ENCODE results near the gene FANCL. TPM values are rescaled to one million over a fixed set of nuclear protein-coding genes. Genes with fewer than 3 reads are reported as not detected.
"Not testable (repeated sequence)": the region's sequence is repeated elsewhere in the genome, so short reads cannot be mapped to it uniquely, and the experiment has no call there.

The FANCL gene
- total RNA-seq, 3 donors from 2014 or later, result 10.9 to 48.4 (median 38.0) TPM

DNA sequence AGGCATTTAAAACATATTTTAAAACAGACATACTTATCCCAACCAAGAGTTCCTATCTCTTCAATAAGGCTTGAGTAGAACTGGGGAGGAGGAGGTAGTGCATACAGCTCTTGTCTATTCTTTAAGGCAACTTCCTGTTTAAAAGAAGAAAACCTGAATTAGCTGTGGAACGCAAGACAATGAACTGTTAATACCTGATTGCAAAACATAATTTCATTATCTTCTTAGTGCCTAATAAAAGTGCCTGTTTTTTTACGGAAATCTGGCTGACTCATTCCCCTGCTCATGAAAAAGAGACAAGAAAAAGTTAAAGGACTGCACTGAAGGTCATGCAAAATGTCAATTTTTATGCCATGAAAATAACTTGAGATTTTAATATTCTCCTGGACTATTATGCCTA lies 19.2 kb downstream of the FANCL start:
- H3K4me3 ChIP-seq, result no peak overlapping the region
- intact Hi-C loops (cut with DNase I; ENCODE audit: low total_unique reads), result no loop called here
- TF ChIP-seq, protein P1, sequence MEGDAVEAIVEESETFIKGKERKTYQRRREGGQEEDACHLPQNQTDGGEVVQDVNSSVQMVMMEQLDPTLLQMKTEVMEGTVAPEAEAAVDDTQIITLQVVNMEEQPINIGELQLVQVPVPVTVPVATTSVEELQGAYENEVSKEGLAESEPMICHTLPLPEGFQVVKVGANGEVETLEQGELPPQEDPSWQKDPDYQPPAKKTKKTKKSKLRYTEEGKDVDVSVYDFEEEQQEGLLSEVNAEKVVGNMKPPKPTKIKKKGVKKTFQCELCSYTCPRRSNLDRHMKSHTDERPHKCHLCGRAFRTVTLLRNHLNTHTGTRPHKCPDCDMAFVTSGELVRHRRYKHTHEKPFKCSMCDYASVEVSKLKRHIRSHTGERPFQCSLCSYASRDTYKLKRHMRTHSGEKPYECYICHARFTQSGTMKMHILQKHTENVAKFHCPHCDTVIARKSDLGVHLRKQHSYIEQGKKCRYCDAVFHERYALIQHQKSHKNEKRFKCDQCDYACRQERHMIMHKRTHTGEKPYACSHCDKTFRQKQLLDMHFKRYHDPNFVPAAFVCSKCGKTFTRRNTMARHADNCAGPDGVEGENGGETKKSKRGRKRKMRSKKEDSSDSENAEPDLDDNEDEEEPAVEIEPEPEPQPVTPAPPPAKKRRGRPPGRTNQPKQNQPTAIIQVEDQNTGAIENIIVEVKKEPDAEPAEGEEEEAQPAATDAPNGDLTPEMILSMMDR (IDR thresholded peaks at IDR 0.05), result no peak
- TF ChIP-seq POLR2AphosphoS5 (IDR thresholded peaks at IDR 0.05) (no peak), POLR2A (IDR thresholded peaks at IDR 0.05) (no peak)

DNA sequence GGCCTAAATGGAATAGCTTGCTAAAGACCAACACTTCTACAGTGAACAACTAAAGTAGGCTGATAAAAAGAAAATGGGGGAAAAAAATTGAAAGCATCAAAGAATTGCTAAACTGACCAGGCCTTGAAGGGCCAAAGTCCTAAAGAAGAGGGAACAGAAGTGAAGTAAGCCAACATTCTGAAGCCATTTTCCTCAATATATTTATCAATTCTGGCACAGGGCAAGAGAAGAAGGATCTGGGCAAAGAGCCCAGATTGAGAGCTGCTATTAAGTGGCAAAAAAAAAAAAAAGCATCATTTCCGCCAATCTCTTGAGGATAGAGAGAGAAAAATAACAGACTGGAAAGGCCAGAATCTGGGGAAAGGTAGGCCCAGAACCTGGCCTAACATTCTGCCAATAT lies 25.7 kb downstream of the FANCL start:
- H3K36me3 ChIP-seq, result peaks cover 1% of the 10 kb centered on the region

More for the DNA sequence above, 19.2 kb downstream of the FANCL start:
- no peaks in the 10 kb centered on the region for H3K9me3 ChIP-seq
- peaks cover 4% of the 10 kb centered on the region for H3K36me3 ChIP-seq
- H3K4me1 ChIP-seq, result no peaks in the 10 kb centered on the region
- no peak overlapping the region for H3K27ac ChIP-seq
- no peak for DNase-seq (ENCODE audit: low spot score in 2 of 2)
- H3K27me3 ChIP-seq, result no peaks in the 10 kb centered on the region

DNA sequence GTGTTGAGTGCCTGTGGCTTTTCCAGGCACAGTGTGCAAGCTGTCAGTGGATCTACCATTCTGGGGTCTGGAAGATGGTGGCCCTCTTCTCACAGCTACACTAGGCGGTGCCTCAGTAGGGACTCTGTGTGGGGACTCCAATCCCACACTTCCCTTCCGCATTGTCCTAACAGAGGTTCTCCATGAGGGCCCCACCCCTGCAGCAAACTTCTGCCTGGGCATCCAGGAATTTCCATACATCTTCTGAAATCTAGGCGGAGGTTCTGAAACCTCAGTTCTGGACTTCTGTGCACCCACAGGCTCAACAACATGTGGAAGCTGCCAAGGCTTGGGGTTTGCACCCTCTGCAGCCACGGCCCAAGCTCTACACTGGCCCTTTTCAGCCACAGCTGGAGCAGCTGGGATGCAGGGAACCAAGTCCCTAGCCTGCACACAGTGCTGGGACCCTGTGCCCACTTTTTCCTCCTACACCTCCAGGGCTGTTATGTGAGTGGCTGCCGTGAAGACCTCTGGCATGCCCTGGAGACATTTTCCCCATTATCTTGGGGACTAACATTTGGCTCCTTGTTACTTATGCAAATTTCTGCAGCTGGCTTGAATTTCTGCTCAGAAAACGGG lies 30.1 kb downstream of the FANCL start:
- intact Hi-C loops (cut with DNase I; ENCODE audit: low total_unique reads), result not testable (repeated sequence)

More for the DNA sequence above, 25.7 kb downstream of the FANCL start:
- no peak overlapping the region for H3K27ac ChIP-seq
- TF ChIP-seq, protein P1 (IDR thresholded peaks at IDR 0.05), result no peak
- TF ChIP-seq POLR2AphosphoS5 (IDR thresholded peaks at IDR 0.05) (no peak), POLR2A (IDR thresholded peaks at IDR 0.05) (no peak)
- intact Hi-C loops (cut with DNase I; ENCODE audit: low total_unique reads), result no loop called here
- DNase-seq (ENCODE audit: low spot score in 2 of 2), result no peak
- no peaks in the 10 kb centered on the region for H3K27me3 ChIP-seq
- peaks cover 7% of the 10 kb centered on the region in 2 donors for H3K9me3 ChIP-seq
- H3K4me1 ChIP-seq, result no peaks in the 10 kb centered on the region
- H3K4me3 ChIP-seq, result no peak overlapping the region

DNA sequence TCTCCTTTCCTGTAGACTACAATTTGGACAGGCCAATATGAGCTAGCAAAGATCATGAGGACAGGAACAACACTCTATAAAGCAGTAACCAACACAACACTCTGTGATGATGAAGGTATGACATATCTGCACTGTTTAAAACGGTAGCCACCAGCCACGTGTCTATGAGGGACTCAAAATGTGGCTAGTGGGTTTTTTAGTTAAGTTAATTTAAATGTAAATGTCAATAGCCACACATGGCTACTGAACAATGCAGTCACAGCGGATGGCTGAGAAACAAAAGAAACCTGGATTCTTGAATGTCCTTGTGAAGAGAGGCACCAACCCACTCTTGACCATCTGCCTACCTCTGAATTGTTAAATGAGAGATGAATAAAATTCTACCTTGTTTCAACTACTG lies 33.9 kb downstream of the FANCL start:
- intact Hi-C loops (cut with DNase I; ENCODE audit: low total_unique reads), result no loop called here
- H3K4me1 ChIP-seq, result no peaks in the 10 kb centered on the region
- no peaks in the 10 kb centered on the region for H3K36me3 ChIP-seq
- no peak for DNase-seq (ENCODE audit: low spot score in 2 of 2)
- no peak for TF ChIP-seq POLR2AphosphoS5 (IDR thresholded peaks at IDR 0.05)
- TF ChIP-seq, protein P1 (IDR thresholded peaks at IDR 0.05), result no peak
- TF ChIP-seq POLR2A (IDR thresholded peaks at IDR 0.05), result no peak
- H3K27ac ChIP-seq, result no peak overlapping the region
- no peaks in the 10 kb centered on the region for H3K27me3 ChIP-seq
- peaks cover 7% of the 10 kb centered on the region in 2 donors for H3K9me3 ChIP-seq
- H3K4me3 ChIP-seq, result no peak overlapping the region

More for the DNA sequence above, 30.1 kb downstream of the FANCL start:
- not testable (repeated sequence) for H3K9me3 ChIP-seq; DNase-seq (ENCODE audit: low spot score in 2 of 2); H3K36me3 ChIP-seq; H3K27ac ChIP-seq; H3K4me3 ChIP-seq; H3K4me1 ChIP-seq; H3K27me3 ChIP-seq

DNA sequence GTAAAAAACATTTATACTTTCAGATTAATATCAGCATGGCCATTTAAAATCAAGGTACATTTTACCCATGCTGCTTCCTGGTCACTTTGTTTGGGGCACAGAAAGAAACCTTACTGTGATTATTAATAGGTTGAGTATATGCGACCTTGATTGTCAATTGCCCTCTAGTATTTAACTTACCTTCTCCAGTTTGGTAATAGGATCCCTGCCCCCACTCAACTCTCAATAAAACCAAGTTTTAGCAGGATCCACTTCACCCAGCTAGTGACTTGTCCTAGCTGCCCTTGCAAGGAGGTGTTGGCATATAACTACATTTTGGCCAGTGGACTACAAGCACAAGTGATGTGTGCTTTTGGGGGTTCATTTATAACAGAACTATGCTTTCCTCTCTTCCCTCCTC lies 34.3 kb downstream of the FANCL start:
- no peak overlapping the region for H3K27ac ChIP-seq
- no peak for DNase-seq (ENCODE audit: low spot score in 2 of 2)
- no peaks in the 10 kb centered on the region for H3K36me3 ChIP-seq
- no peak overlapping the region for H3K4me3 ChIP-seq
- no peaks in the 10 kb centered on the region for H3K4me1 ChIP-seq
- H3K27me3 ChIP-seq, result no peaks in the 10 kb centered on the region
- H3K9me3 ChIP-seq, result peaks cover 7% of the 10 kb centered on the region in 2 donors
- TF ChIP-seq, protein P1 (IDR thresholded peaks at IDR 0.05), result no peak
- TF ChIP-seq POLR2A (IDR thresholded peaks at IDR 0.05) (no peak), POLR2AphosphoS5 (IDR thresholded peaks at IDR 0.05) (no peak)
- intact Hi-C loops (cut with DNase I; ENCODE audit: low total_unique reads), result no loop called here
